ENCODE results near the gene JMJD1C.
A peak's percentile ranks its signal among the peaks of the same experiment; 100 is the strongest.

The JMJD1C gene

GRCh38 chr10:63221950-63222349 is 243.8 kb downstream of the JMJD1C start:
- TF ChIP-seq, protein P1, sequence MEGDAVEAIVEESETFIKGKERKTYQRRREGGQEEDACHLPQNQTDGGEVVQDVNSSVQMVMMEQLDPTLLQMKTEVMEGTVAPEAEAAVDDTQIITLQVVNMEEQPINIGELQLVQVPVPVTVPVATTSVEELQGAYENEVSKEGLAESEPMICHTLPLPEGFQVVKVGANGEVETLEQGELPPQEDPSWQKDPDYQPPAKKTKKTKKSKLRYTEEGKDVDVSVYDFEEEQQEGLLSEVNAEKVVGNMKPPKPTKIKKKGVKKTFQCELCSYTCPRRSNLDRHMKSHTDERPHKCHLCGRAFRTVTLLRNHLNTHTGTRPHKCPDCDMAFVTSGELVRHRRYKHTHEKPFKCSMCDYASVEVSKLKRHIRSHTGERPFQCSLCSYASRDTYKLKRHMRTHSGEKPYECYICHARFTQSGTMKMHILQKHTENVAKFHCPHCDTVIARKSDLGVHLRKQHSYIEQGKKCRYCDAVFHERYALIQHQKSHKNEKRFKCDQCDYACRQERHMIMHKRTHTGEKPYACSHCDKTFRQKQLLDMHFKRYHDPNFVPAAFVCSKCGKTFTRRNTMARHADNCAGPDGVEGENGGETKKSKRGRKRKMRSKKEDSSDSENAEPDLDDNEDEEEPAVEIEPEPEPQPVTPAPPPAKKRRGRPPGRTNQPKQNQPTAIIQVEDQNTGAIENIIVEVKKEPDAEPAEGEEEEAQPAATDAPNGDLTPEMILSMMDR (IDR thresholded peaks at IDR 0.05; ENCODE audit: insufficient read depth, low read length, poor library complexity, severe bottlenecking): no peak
- no peak overlapping the region for H3K4me3 ChIP-seq (replicated peaks; ENCODE audit: low read depth, low read length)
- peak; percentile 36 for DNase-seq (ENCODE audit: extremely low read depth, insufficient read length)
- no peaks in the 10 kb centered on the region for H3K27me3 ChIP-seq (replicated peaks; ENCODE audit: control insufficient read depth, insufficient read depth, low read length)
- H3K36me3 ChIP-seq (ENCODE audit: control insufficient read depth, insufficient read depth, low read length): no peaks in the 10 kb centered on the region

DNA sequence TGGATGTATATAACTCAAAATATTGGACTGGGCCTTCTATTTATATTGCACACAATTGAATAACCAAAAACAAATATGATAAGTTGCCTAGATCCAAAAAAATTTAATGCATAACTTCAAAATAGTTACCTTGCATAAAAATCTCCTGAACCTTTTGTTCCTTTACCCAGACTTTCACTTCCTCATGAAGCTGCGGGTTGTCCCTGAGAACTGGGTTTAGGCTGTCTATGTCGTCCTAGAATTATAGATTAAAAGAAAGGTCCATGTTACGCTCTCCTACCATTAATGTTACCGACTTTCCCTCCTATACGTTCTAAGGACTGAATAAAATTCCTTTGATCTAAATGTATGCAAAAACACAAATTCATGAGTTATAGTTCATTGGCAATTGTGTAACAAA is 246.0 kb downstream of the JMJD1C start:
- H3K27me3 ChIP-seq (replicated peaks; ENCODE audit: control insufficient read depth, insufficient read depth, low read length): no peaks in the 10 kb centered on the region
- DNase-seq (ENCODE audit: extremely low read depth, insufficient read length): no peak
- no peaks in the 10 kb centered on the region; the same call in 1 of the 2 replicates for H3K36me3 ChIP-seq (ENCODE audit: control insufficient read depth, insufficient read depth, low read length)
- H3K4me3 ChIP-seq (replicated peaks; ENCODE audit: low read depth, low read length): no peak overlapping the region
- TF ChIP-seq, protein P1 (IDR thresholded peaks at IDR 0.05; ENCODE audit: insufficient read depth, low read length, poor library complexity, severe bottlenecking): no peak

DNA sequence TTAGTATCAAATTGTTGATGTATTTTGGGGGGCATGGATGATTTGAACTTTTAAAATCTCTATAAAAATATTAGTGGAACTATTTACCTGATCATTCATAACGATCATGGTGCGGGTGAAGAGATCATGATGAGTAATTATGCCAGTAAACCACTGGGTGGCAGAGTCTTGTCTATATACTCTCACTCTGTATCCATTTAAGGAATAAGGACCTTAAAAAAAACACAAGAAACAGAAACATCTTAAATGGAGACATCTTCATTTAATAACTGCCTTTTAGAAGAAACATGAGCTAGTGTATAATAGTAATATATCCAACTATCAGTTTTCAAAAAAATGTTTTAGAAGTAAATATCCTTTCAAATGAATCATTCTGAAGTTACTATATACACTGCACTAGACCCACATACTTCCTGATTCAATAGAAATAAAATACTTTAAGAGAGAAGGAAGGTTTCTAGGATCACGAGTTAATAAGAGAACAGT is 248.6 kb downstream of the JMJD1C start:
- DNase-seq (ENCODE audit: extremely low read depth, insufficient read length): no peak
- TF ChIP-seq, protein P1 (IDR thresholded peaks at IDR 0.05; ENCODE audit: insufficient read depth, low read length, poor library complexity, severe bottlenecking): peak; percentile 48
- Histone ChIP-seq H3K36me3 (ENCODE audit: control insufficient read depth, insufficient read depth, low read length) (peaks cover 5% of the 10 kb centered on the region), H3K4me3 (replicated peaks; ENCODE audit: low read depth, low read length) (no peak overlapping the region), H3K27me3 (replicated peaks; ENCODE audit: control insufficient read depth, insufficient read depth, low read length) (no peaks in the 10 kb centered on the region)

DNA sequence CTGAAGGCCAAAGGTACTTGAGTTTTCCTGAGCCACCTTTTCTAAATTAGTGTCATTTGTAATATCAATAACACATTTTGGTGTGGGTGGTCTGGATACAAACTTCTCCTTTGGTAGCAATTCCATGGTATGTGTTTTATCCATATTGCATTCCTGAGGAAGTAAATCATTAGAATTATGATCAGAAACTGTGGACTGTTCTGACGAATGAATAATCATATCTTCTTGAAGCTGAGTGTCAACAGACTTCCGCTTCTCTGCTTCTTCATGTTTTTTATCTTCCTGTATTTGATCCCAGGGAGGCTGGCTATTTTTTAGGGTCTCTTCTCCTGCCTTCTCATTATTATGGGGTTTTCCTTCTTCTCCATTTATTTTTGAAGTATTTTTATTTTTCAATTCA is 251.2 kb downstream of the JMJD1C start:
- no peak for DNase-seq (ENCODE audit: extremely low read depth, insufficient read length)
- TF ChIP-seq, protein P1 (IDR thresholded peaks at IDR 0.05; ENCODE audit: insufficient read depth, low read length, poor library complexity, severe bottlenecking): no peak
- Histone ChIP-seq H3K4me3 (replicated peaks; ENCODE audit: low read depth, low read length) (no peak overlapping the region), H3K36me3 (ENCODE audit: control insufficient read depth, insufficient read depth, low read length) (peaks cover 5% of the 10 kb centered on the region), H3K27me3 (replicated peaks; ENCODE audit: control insufficient read depth, insufficient read depth, low read length) (no peaks in the 10 kb centered on the region)

DNA sequence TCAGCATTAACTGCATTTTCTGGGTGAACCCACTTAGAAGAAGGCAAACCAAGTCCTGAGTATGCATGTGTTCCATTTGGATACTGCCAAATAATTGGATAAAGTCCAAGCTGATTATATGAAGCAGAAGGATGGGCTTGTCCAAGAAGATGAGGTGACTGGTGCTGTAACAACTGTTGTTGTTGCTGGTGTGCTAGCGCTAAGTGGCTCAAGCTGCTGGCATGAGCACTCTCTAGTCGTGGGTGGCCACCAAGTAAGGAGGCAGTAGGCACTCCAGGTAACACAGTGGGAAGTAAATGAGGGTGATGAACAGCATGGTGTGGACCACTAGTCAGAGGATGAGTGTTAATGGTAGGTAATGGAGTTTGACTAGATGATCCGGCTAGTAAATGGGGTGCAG is 252.3 kb downstream of the JMJD1C start:
- peaks cover 5% of the 10 kb centered on the region for H3K36me3 ChIP-seq (ENCODE audit: control insufficient read depth, insufficient read depth, low read length)
- no peak for DNase-seq (ENCODE audit: extremely low read depth, insufficient read length)
- TF ChIP-seq, protein P1 (IDR thresholded peaks at IDR 0.05; ENCODE audit: insufficient read depth, low read length, poor library complexity, severe bottlenecking): no peak
- no peak overlapping the region for H3K4me3 ChIP-seq (replicated peaks; ENCODE audit: low read depth, low read length)
- H3K27me3 ChIP-seq (replicated peaks; ENCODE audit: control insufficient read depth, insufficient read depth, low read length): no peaks in the 10 kb centered on the region

- Histone ChIP-seq H3K4me3 (replicated peaks; ENCODE audit: low read depth, low read length) (no peak overlapping the region), H3K36me3 (ENCODE audit: control insufficient read depth, insufficient read depth, low read length) (peaks cover 5% of the 10 kb centered on the region), H3K27me3 (replicated peaks; ENCODE audit: control insufficient read depth, insufficient read depth, low read length) (no peaks in the 10 kb centered on the region)
- TF ChIP-seq, protein P1 (IDR thresholded peaks at IDR 0.05; ENCODE audit: insufficient read depth, low read length, poor library complexity, severe bottlenecking): no peak
- DNase-seq (ENCODE audit: extremely low read depth, insufficient read length): peak; percentile 51
Measured at GRCh38 chr10:63210611-63211196, 255.1 kb downstream of the JMJD1C start.
